ENCODE measurements around the gene MPDZ. TPM values are rescaled to one million over a fixed set of nuclear protein-coding genes. Genes with fewer than 3 reads are reported as not detected.
A peak's percentile ranks its signal among the peaks of the same experiment; 100 is the strongest.

Gene MPDZ
- total and polyA plus RNA-seq, 2 of the 13 experiments (the other 11 are each of a cell fraction or from before 2014, with no cell fraction given), result 12.4 to 14.7 TPM

DNA sequence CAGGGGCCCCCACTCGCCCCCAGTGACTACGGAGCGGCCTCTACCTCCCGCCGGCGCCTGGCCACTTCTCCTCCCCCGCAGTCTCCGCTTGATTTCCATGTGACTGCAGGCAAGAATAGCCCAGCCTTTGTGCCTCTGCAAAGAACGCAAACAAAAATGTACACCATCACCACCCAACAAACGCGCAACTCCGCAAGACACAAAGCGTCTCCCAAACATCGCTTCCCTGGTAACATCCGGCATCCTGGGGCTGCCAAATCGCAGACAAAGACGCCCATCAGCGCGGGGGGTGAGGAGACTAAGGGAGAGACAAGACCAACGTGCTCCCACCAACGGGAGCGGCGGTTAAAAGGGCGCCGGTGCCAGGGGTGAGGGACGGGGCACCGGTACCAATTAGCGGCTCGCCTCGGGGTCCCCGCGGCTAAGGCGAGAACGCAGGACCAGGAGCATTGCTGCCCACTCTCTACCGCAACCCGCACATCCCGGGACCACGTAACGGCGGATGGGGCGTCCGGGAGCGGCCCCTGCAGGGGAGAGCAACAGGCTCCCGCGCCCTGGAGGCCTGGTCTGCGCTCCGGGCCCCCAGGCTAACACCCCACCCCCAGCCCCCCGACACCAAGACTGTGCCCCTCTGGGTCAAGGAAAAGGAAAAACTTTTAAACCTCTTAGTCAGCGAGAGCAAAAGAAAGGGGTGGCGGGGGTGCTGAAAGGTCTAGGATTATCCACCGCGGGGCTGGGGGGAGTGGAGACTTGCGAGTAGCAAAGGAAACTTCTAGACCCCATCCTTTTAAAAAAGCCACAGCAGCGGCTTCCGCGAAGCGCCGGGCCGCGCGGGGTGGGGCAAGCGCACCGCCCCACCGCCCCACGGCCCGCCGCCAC, 885 bp downstream of the MPDZ start (continued):
- no peak for TF ChIP-seq SSRP1 (CRISPR knock-in tag; IDR thresholded peaks at IDR 0.05)
- TF ChIP-seq ZFP36 (IDR thresholded peaks at IDR 0.05; ENCODE audit: borderline replicate concordance, low read depth, low read length, partially characterized antibody), result no peak
- TF ChIP-seq ZNF747 (CRISPR knock-in tag; IDR thresholded peaks at IDR 0.05; ENCODE audit: borderline replicate concordance), result no peak
- TF ChIP-seq, protein P1, sequence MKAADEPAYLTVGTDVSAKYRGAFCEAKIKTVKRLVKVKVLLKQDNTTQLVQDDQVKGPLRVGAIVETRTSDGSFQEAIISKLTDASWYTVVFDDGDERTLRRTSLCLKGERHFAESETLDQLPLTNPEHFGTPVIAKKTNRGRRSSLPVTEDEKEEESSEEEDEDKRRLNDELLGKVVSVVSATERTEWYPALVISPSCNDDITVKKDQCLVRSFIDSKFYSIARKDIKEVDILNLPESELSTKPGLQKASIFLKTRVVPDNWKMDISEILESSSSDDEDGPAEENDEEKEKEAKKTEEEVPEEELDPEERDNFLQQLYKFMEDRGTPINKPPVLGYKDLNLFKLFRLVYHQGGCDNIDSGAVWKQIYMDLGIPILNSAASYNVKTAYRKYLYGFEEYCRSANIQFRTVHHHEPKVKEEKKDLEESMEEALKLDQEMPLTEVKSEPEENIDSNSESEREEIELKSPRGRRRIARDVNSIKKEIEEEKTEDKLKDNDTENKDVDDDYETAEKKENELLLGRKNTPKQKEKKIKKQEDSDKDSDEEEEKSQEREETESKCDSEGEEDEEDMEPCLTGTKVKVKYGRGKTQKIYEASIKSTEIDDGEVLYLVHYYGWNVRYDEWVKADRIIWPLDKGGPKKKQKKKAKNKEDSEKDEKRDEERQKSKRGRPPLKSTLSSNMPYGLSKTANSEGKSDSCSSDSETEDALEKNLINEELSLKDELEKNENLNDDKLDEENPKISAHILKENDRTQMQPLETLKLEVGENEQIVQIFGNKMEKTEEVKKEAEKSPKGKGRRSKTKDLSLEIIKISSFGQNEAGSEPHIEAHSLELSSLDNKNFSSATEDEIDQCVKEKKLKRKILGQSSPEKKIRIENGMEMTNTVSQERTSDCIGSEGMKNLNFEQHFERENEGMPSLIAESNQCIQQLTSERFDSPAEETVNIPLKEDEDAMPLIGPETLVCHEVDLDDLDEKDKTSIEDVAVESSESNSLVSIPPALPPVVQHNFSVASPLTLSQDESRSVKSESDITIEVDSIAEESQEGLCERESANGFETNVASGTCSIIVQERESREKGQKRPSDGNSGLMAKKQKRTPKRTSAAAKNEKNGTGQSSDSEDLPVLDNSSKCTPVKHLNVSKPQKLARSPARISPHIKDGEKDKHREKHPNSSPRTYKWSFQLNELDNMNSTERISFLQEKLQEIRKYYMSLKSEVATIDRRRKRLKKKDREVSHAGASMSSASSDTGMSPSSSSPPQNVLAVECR (CRISPR knock-in tag; IDR thresholded peaks at IDR 0.05; ENCODE audit: borderline replicate concordance), result peak; percentile 38; the same call in 1 of the 2 replicates
- no peak for TF ChIP-seq ZNF337 (CRISPR knock-in tag; IDR thresholded peaks at IDR 0.05; ENCODE audit: borderline replicate concordance, low read depth)
- TF ChIP-seq ZNF777 (CRISPR knock-in tag; IDR thresholded peaks at IDR 0.05), result no peak; the same call in 1 of the 2 replicates
- no peak for TF ChIP-seq ZNF260 (CRISPR knock-in tag; IDR thresholded peaks at IDR 0.05; ENCODE audit: borderline replicate concordance, low read depth)
- TF ChIP-seq ZNF776 (CRISPR knock-in tag; IDR thresholded peaks at IDR 0.05), result no peak
- peak; percentile 59; the same call in 1 of the 2 replicates for TF ChIP-seq KDM5B (CRISPR knock-in tag; IDR thresholded peaks at IDR 0.05; ENCODE audit: borderline replicate concordance)
- no peak for TF ChIP-seq KAT7 (CRISPR knock-in tag; IDR thresholded peaks at IDR 0.05; ENCODE audit: borderline replicate concordance)
- no peak for TF ChIP-seq ZNF562 (CRISPR knock-in tag; IDR thresholded peaks at IDR 0.05; ENCODE audit: borderline replicate concordance)
- peak; percentile 48 for TF ChIP-seq ZFY (CRISPR knock-in tag; IDR thresholded peaks at IDR 0.05)
- 0 out of 2 replicates have a peak, but pooled peaks have one; percentile 37 for TF ChIP-seq ZNF354B (CRISPR knock-in tag; IDR thresholded peaks at IDR 0.05)
- TF ChIP-seq NBN (conservative IDR thresholded peaks at IDR 0.05), result no peak
- TF ChIP-seq PAF1 (CRISPR knock-in tag; IDR thresholded peaks at IDR 0.05), result no peak
- TF ChIP-seq NFE2L2 (IDR thresholded peaks at IDR 0.05; ENCODE audit: low read length), result no peak
- TF ChIP-seq ZSCAN29 (CRISPR knock-in tag; conservative IDR thresholded peaks at IDR 0.05), result no peak
- TF ChIP-seq HMG20A (CRISPR knock-in tag; IDR thresholded peaks at IDR 0.05; ENCODE audit: borderline replicate concordance), result no peak
- TF ChIP-seq ETV6 (CRISPR knock-in tag; conservative IDR thresholded peaks at IDR 0.05), result no peak
- TF ChIP-seq RFX3 (CRISPR knock-in tag; IDR thresholded peaks at IDR 0.05), result no peak
- TF ChIP-seq ATF6 (CRISPR knock-in tag; conservative IDR thresholded peaks at IDR 0.05), result no peak
- TF ChIP-seq, protein P2, sequence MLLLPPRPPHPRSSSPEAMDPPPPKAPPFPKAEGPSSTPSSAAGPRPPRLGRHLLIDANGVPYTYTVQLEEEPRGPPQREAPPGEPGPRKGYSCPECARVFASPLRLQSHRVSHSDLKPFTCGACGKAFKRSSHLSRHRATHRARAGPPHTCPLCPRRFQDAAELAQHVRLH (CRISPR knock-in tag; IDR thresholded peaks at IDR 0.05; ENCODE audit: borderline replicate concordance, low read depth), result no peak
- TF ChIP-seq IKZF1 (IDR thresholded peaks at IDR 0.05), result no peak
- no peak for TF ChIP-seq ZNF296 (CRISPR knock-in tag; conservative IDR thresholded peaks at IDR 0.05)
- no peak for TF ChIP-seq ZNF282 (IDR thresholded peaks at IDR 0.05; ENCODE audit: partially characterized antibody)
